ENCODE measurements around the gene CES2. TPM values are rescaled to one million over a fixed set of nuclear protein-coding genes. Genes with fewer than 3 reads are reported as not detected.
"Not testable (repeated sequence)": the region's sequence is repeated elsewhere in the genome, so short reads cannot be mapped to it uniquely, and the experiment has no call there.

Gene CES2
- polyA plus RNA-seq, 1 experiment, result 33.3 TPM

DNA sequence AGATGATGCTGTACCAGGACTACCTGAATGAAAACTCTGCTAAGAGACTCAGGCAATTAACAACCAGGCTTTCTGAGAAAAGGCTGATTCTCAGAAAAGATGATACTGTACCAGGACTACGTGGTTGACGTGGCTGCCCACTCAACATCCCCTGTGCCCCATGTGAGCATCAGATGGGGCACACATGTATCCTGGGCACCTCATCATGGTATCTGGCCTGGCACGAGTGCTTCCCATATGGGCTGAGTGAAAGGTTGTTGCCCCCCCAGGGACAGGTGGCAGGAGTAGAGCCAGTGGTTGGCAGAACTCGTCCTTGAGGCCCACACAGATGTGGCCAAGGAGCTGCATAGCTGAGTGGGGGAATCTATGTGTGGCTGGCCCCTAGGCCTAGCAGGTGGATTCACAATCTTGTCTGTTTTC, 49.6 kb downstream of the CES2 start:
- no peaks in the 10 kb centered on the region for H3K36me3 ChIP-seq (ENCODE audit: control insufficient read depth, insufficient read depth, low read length)
- no peaks in the 10 kb centered on the region for H3K27me3 ChIP-seq (ENCODE audit: control insufficient read depth, insufficient read depth, low read length)
- no peak overlapping the region for H3K4me3 ChIP-seq (ENCODE audit: low read depth, low read length)
- CTCF ChIA-PET, result interaction anchor here (2.0 kb wide), 2 partner anchors 9 to 171 kb away, joined by 6 read pairs; no protein-coding TSS in a partner anchor
- DNase-seq (ENCODE audit: low read depth), result no peak
- TF ChIP-seq, protein P1, sequence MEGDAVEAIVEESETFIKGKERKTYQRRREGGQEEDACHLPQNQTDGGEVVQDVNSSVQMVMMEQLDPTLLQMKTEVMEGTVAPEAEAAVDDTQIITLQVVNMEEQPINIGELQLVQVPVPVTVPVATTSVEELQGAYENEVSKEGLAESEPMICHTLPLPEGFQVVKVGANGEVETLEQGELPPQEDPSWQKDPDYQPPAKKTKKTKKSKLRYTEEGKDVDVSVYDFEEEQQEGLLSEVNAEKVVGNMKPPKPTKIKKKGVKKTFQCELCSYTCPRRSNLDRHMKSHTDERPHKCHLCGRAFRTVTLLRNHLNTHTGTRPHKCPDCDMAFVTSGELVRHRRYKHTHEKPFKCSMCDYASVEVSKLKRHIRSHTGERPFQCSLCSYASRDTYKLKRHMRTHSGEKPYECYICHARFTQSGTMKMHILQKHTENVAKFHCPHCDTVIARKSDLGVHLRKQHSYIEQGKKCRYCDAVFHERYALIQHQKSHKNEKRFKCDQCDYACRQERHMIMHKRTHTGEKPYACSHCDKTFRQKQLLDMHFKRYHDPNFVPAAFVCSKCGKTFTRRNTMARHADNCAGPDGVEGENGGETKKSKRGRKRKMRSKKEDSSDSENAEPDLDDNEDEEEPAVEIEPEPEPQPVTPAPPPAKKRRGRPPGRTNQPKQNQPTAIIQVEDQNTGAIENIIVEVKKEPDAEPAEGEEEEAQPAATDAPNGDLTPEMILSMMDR (IDR thresholded peaks at IDR 0.05; ENCODE audit: insufficient read depth, low read depth, low read length), result no peak
- POLR2A ChIA-PET, result no interaction called here

DNA sequence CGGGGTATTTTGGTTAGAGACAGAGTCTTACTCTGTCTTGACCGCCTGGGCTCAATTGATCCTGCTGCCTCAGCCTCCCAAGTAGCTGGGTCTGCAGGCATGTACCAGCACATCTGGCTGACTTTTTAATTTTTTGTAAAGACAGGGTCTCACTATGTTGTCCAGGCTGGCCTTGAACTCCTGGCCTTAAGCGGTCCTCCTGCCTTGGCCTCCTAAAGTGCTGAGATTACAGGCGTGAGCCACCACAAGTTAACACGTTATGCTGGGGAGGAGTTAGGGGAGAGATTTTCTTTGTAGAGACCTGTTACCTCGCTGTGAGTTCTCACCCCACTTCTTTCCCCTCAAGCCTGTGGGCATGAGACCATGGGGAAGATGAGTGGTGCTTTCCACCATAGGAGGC, 51.2 kb downstream of the CES2 start:
- CTCF ChIA-PET, result interaction anchor here (0.8 to 2.5 kb wide), 4 partner anchors 8 to 199 kb away, joined by 3 to 6 read pairs (median 4); no protein-coding TSS in a partner anchor
- POLR2A ChIA-PET, result no interaction called here
- no peaks in the 10 kb centered on the region for H3K36me3 ChIP-seq (ENCODE audit: control insufficient read depth, insufficient read depth, low read length)
- TF ChIP-seq, protein P1 (IDR thresholded peaks at IDR 0.05; ENCODE audit: insufficient read depth, low read depth, low read length), result no peak
- no peaks in the 10 kb centered on the region for H3K27me3 ChIP-seq (ENCODE audit: control insufficient read depth, insufficient read depth, low read length)
- DNase-seq (ENCODE audit: low read depth), result no peak
- no peak overlapping the region for H3K4me3 ChIP-seq (ENCODE audit: low read depth, low read length)

DNA sequence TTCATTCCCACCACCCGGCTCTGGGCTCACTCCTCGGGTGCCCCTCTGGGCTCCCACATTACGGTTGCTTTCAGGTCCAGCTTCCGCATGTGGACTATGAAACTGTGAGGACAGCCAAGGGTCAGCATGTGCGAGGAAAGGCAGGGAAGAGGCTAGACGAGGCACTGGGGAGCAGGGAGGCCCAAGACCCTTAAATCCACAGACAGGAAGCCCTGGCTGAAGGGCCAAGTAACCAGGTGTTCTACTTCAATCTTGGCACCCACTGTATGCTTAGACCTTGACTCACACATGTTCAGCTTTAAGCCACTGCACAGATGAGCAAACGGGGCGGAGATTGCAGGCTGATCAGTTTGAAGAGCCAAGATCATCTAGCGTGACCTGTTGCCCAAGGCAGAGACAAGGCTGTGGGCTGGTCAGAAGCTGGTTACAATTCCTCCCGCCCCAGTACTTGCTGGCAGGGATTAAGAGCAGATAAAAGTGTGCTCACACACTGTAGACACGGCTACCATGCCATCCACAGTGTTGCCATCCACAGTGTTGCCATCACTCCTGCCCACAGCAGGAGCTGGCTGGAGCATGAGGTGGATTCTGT, 53.0 kb downstream of the CES2 start, which contains the start of gene CES4A:
TSS of gene CES4A (plus strand) at position 393 of the 592 bp plus-strand sequence. CDS start at position 577, 184 bp downstream.
- DNase-seq (ENCODE audit: low read depth), result no peak
- POLR2A ChIA-PET, result no interaction called here
- no peaks in the 10 kb centered on the region for H3K36me3 ChIP-seq (ENCODE audit: control insufficient read depth, insufficient read depth, low read length)
- H3K27me3 ChIP-seq (ENCODE audit: control insufficient read depth, insufficient read depth, low read length), result no peaks in the 10 kb centered on the region
- TF ChIP-seq, protein P1 (IDR thresholded peaks at IDR 0.05; ENCODE audit: insufficient read depth, low read depth, low read length), result no peak
- H3K4me3 ChIP-seq (ENCODE audit: low read depth, low read length), result no peak within 1 kb of the TSS
- CTCF ChIA-PET, result interaction anchor here (0.8 to 5.2 kb wide), 5 partner anchors 10 to 197 kb away, joined by 3 to 26 read pairs (median 4); no protein-coding TSS in a partner anchor

DNA sequence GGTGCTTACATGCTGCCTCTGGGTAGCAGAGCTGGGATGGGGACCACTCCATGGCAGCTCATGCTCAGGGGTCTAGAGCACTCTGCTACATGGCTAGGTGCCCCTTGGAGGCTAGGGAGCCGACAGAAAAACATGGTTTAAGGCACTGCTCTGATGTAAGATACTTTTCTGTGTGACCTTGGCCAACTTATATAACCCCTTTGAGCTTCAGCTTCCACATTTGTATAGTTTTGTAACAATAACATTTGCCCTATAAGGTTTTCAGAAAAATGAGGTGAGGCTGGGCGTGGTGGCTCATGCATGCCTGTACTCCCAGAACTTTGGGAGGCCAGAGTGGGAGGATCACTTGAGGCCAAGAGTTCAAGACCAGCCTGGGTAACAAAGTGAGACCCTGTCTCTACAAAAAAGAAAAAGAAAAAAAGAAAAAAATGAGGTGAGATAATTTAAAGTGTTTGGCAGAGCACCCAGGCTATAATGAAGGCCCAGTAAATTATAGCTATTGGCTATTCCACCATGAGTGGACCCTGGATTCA, 56.3 kb downstream of the CES2 start:
- no peaks in the 10 kb centered on the region for H3K27me3 ChIP-seq (ENCODE audit: control insufficient read depth, insufficient read depth, low read length)
- TF ChIP-seq, protein P1 (IDR thresholded peaks at IDR 0.05; ENCODE audit: insufficient read depth, low read depth, low read length), result no peak
- DNase-seq (ENCODE audit: low read depth), result no peak
- no peak overlapping the region for H3K4me3 ChIP-seq (ENCODE audit: low read depth, low read length)
- ChIA-PET CTCF (interaction anchor here (1.2 to 5.2 kb wide), 2 partner anchors 13 to 164 kb away, joined by 6 to 26 read pairs; no protein-coding TSS in a partner anchor), POLR2A (no interaction called here)
- H3K36me3 ChIP-seq (ENCODE audit: control insufficient read depth, insufficient read depth, low read length), result no peaks in the 10 kb centered on the region

DNA sequence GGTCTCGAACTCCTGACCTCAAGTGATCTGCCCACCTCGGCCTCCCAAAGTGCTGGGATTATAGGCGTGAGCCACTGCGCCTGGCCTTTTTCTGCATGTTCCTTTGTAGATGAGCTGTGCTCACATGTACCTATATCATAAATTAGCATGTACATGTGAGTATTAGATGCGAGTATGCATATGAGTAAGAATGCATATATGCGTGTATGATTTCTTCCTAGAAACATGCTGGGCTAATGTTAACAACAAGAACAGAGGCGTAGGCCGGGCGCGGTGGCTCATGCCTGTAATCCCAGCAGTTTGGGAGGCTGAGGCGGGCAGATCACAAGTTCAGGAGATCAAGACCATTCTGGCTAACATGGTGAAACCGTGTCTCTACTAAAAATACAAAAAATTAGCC, 58.2 kb downstream of the CES2 start:
- POLR2A ChIA-PET; DNase-seq (ENCODE audit: low read depth); H3K27me3 ChIP-seq (ENCODE audit: control insufficient read depth, insufficient read depth, low read length); H3K4me3 ChIP-seq (ENCODE audit: low read depth, low read length); H3K36me3 ChIP-seq (ENCODE audit: control insufficient read depth, insufficient read depth, low read length): not testable (repeated sequence)
- CTCF ChIA-PET, result interaction anchor here (1.4 kb wide), 1 partner anchor 33 kb away, joined by 3 read pairs; the partner anchor contains the start of gene CES3

Other genes with a start within 250 kb of the CES2 start
- 24.8 and 28.0 TPM in 2 replicates for gene CMTM4, start 238.8 kb upstream of the CES2 start, polyA plus RNA-seq (2011; rRNA removed)
- 82.0 and 82.8 TPM in 2 replicates for gene DYNC1LI2, start 183.9 kb upstream of the CES2 start, polyA plus RNA-seq (2011; rRNA removed)
- gene TERB1, start 133.9 kb upstream of the CES2 start, polyA plus RNA-seq (2011; rRNA removed), result 0.07 TPM in 1 of 2 replicates, not detected in the other
- 27.3 and 43.6 TPM in 2 replicates for gene NAE1, start 104.5 kb upstream of the CES2 start, polyA plus RNA-seq (2011; rRNA removed)
- gene CA7, start 91.1 kb upstream of the CES2 start, polyA plus RNA-seq (2011; rRNA removed), result not detected in 2 replicates
- gene PDP2, start 55.0 kb upstream of the CES2 start, polyA plus RNA-seq (2011; rRNA removed), result 8.1 and 10.3 TPM in 2 replicates
- gene CDH16, start 16.6 kb upstream of the CES2 start, polyA plus RNA-seq (2011; rRNA removed), result not detected in 2 replicates
- gene RRAD, start 10.0 kb upstream of the CES2 start, polyA plus RNA-seq (2011; rRNA removed), result 1.8 and 3.8 TPM in 2 replicates
- 155 and 171 TPM in 2 replicates for gene CIAO2B, start 1.1 kb upstream of the CES2 start, polyA plus RNA-seq (2011; rRNA removed)
- gene CES3, start 25.8 kb downstream of the CES2 start, polyA plus RNA-seq (2011; rRNA removed), result 0.07 and 0.13 TPM in 2 replicates
- gene CES4A, start 53.1 kb downstream of the CES2 start, polyA plus RNA-seq (2011; rRNA removed), result 3.6 and 4.5 TPM in 2 replicates
- gene CBFB, start 93.6 kb downstream of the CES2 start, polyA plus RNA-seq (2011; rRNA removed), result 14.7 and 28.4 TPM in 2 replicates
- gene PHAF1, start 174.4 kb downstream of the CES2 start, polyA plus RNA-seq (2011; rRNA removed), result 20.8 and 27.7 TPM in 2 replicates
- gene B3GNT9, start 215.5 kb downstream of the CES2 start, polyA plus RNA-seq (2011; rRNA removed), result 25.7 and 34.9 TPM in 2 replicates
- gene TRADD, start 224.4 kb downstream of the CES2 start, polyA plus RNA-seq (2011; rRNA removed), result 11.1 and 18.6 TPM in 2 replicates
- gene FBXL8, start 224.4 kb downstream of the CES2 start, polyA plus RNA-seq (2011; rRNA removed), result 4.1 and 5.7 TPM in 2 replicates
- 3.2 and 4.1 TPM in 2 replicates for gene HSF4, start 229.2 kb downstream of the CES2 start, polyA plus RNA-seq (2011; rRNA removed)
- gene NOL3, start 235.0 kb downstream of the CES2 start, polyA plus RNA-seq (2011; rRNA removed), result 12.7 and 14.7 TPM in 2 replicates
- 8.7 and 13.1 TPM in 2 replicates for gene MATCAP1, start 248.4 kb downstream of the CES2 start, polyA plus RNA-seq (2011; rRNA removed)